Endometrial microvascular endothelial cells (primary cell): ENCODE results near the gene CHEK2. TPM values are rescaled to one million over a fixed set of nuclear protein-coding genes. Genes with fewer than 3 reads are reported as not detected.
"Not testable (repeated sequence)": the region's sequence is repeated elsewhere in the genome, so short reads cannot be mapped to it uniquely, and the experiment has no call there.

Experiments
- in situ Hi-C: cut with HindIII; loops from 2 replicates; pipeline ENCODE4 v1.10.0; 2017; ENCODE audit warnings: low sequenced_read_pairs, low pct_unique_long_range_greater_than_20kb; ENCODE audit errors: inconsistent ontology term
- total RNA-seq: library from RNA; depleted of rRNA; stranded (reverse); fragments of >200 nt; gene quantifications from one replicate; pipeline ENCODE4 v1.2.3, GENCODE V29; 2015; ENCODE audit errors: inconsistent ontology term

CHEK2 gene
- total RNA-seq, 1 donor from 2014 or later = 25.2 TPM

GRCh38 chr22:28750471-28750881, 8.9 kb upstream of the CHEK2 start:
- in situ Hi-C loops = no loop called here

DNA sequence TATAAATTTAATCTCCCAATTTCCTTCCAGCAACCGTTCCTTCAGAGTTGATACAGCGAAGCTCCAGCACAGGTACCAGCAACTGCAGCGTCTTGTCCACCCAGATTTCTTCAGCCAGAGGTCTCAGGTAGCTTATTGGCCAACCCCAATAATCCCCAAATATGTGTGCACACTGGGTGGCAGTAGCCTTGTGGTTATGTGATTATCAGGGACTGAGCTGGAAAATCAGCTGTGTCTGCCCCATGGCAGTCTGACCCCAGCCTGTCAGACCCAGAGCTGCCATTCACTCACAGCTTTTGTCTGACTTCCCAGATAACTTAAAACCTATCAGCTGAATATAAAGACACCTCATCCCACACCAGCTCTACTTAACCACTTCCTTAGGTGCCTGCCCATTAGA, 2.2 kb upstream of the CHEK2 start:
- in situ Hi-C loops = no loop called here

DNA sequence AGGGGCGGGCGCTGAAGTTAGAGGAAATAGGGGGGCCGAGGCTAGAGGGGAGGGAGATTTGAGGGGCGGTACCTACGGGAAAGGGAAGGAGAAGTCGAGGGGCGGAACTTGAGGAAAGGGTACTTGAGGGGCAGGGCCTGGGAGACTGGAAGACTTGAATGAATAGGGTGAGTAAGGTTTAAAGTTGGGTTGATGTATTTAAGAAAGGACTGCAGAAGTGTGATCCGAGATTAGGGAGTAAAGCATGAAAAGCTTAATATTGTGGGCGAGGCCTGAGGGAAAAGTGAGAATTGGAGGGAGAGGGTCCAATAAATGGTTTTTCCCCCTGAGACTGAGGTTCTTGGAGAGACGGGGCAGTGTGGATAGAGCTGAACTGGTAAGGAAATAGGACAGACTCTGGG, 942 bp upstream of the CHEK2 start:
- in situ Hi-C loops = no loop called here

GRCh38 chr22:28741200-28741784, 328 bp downstream of the CHEK2 start:
- in situ Hi-C loops = no loop called here

- in situ Hi-C loops = not testable (repeated sequence)
These were observed 2.7 kb downstream of the CHEK2 start for GRCh38 chr22:28738876-28739275.

GRCh38 chr22:28737701-28738100, 3.9 kb downstream of the CHEK2 start:
- in situ Hi-C loops = no loop called here

GRCh38 chr22:28736301-28737155, 5.1 kb downstream of the CHEK2 start:
- in situ Hi-C loops = no loop called here

- in situ Hi-C loops = no loop called here
These were observed 7.2 kb downstream of the CHEK2 start for GRCh38 chr22:28734393-28734792.

- in situ Hi-C loops = no loop called here
These were observed 11.4 kb downstream of the CHEK2 start for GRCh38 chr22:28730179-28730578.

GRCh38 chr22:28728621-28729313, 12.9 kb downstream of the CHEK2 start:
- in situ Hi-C loops = no loop called here

DNA sequence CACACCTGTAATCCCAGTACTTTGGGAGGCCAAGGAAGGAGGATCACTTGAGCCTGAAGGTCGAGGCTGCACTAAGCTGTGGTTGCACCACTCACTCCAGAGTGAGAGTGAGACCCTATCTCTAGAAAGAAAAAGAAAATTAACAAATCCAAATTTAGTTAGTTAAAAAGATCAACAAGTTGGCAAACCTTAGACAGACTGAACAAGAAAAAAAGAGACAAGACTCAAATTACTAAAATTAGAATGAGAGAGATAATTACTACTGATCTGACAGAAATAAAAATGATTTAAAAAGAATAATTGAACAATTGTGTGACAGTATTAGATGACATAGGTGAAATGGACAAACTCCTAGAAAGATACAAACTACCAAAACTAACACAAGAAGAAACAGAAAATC, 13.6 kb downstream of the CHEK2 start:
- in situ Hi-C loops = no loop called here

- in situ Hi-C loops = no loop called here
These were observed 23.6 kb downstream of the CHEK2 start for GRCh38 chr22:28718044-28718443.

DNA sequence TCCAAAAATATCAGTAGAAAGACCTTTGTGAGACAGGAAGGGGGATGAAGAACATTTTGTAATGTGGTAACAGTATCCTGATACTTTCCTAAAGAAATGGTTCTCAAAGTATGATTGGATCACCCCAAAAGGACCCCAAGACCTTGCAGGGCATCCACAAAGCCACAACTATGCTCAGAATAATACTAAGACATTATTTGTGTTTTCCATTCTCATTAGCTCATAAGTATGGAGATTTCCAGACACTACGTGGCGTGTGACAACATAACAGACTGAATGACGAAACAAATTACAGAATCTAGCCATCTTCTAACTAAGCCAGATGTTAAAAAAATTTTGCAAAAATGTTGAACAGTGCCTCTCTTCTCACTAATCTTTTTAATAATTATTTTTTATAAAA, 24.9 kb downstream of the CHEK2 start:
- in situ Hi-C loops = no loop called here

- in situ Hi-C loops = no loop called here
These were observed 26.0 kb downstream of the CHEK2 start for GRCh38 chr22:28715611-28716010.

GRCh38 chr22:28714043-28714628, 27.5 kb downstream of the CHEK2 start:
- in situ Hi-C loops = no loop called here

GRCh38 chr22:28711820-28712777, 29.5 kb downstream of the CHEK2 start:
- in situ Hi-C loops = no loop called here

- in situ Hi-C loops = no loop called here
These were observed 30.3 kb downstream of the CHEK2 start for GRCh38 chr22:28711341-28711740.

DNA sequence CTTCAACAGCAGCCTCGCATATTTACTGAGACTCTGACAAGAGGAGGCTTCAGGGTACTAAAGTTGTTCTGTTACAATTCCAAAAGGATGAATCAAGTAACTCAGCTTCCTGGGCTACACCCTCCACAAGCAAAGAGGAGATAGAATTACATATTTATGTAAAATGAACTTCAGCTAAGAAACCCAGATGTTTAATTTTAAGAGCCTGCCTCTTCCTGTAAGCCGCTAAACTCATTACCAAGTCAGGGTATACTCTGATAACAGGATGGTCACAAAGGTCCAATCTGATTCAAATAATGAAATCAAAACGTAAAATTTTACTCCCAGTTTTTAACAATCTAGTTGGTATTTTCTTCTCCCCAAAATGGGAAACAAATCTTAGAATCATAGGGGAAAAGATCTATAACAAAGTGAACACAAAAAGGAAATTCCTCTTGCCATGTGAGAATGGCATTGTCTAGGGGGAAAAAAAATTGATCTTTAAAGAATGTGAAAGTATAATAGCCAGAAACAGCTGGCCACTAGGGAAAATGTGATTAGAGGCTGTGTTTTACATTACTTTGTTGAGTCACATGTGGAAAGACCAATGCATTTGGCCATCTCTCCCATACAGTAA, 30.9 kb downstream of the CHEK2 start:
- in situ Hi-C loops = no loop called here
